Measurements from ENCODE around the gene SPHK2. TPM values are rescaled to one million over a fixed set of nuclear protein-coding genes. Genes with fewer than 3 reads are reported as not detected.

Gene SPHK2
- total RNA-seq, 1 experiment from 2014 or later = 38.8 TPM

DNA sequence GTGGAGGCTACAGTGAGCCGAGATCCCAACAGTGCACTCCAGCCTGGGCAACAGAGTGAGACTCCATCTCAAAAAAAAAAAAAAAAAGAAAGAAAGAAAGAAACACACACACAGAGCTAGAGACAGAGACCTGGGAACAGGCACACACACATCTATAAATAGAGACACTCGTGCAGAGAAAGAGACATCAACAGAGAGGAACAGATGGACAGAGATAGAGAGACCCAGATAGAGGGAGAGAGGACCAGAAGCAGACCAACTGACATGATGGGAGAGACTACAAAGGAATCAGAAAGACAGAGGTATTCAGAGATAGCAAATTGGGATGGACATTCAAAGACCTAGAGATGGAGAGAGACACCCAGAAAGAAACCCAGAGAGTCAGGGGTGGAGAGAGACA is 28.8 kb downstream of the SPHK2 start:
- Histone ChIP-seq H3K9me3 (ENCODE audit: low read depth, low read length, poor library complexity, severe bottlenecking) (no peaks in the 10 kb centered on the region), H3K27me3 (replicated peaks; ENCODE audit: insufficient read depth, low read depth, low read length, poor library complexity) (no peaks in the 10 kb centered on the region), H3K36me3 (ENCODE audit: insufficient read depth, low read length, poor library complexity, severe bottlenecking) (no peaks in the 10 kb centered on the region), H3K4me1 (ENCODE audit: insufficient read depth, low read length, poor library complexity, severe bottlenecking) (peaks cover 26% of the 10 kb centered on the region), H3K27ac (ENCODE audit: low read depth, low read length, poor library complexity, severe bottlenecking) (no peak overlapping the region), H3K4me3 (ENCODE audit: low read depth, low read length, poor library complexity, severe bottlenecking) (no peak overlapping the region)
- intact Hi-C loops (cut with micrococcal nuclease; ENCODE audit: unreplicated experiment) = loop anchor here (5.0 to 10.0 kb wide), 4 partner anchors 64 to 317 kb away; partner anchors contain the start of genes FTL and HSD17B14
- DNase-seq (ENCODE audit: low spot score) = no peak
- ChIA-PET CTCF (no interaction called here), POLR2A (ENCODE audit: low non-redundant PET) (no interaction called here)
- BruUV-seq (replicated peaks) = no TSS peak
- no peak for TF ChIP-seq EZH2 (IDR thresholded peaks at IDR 0.05; ENCODE audit: borderline replicate concordance, low read depth, low read length, poor library complexity, severe bottlenecking)

- no TSS peak for BruUV-seq (replicated peaks)
- TF ChIP-seq, protein P1, sequence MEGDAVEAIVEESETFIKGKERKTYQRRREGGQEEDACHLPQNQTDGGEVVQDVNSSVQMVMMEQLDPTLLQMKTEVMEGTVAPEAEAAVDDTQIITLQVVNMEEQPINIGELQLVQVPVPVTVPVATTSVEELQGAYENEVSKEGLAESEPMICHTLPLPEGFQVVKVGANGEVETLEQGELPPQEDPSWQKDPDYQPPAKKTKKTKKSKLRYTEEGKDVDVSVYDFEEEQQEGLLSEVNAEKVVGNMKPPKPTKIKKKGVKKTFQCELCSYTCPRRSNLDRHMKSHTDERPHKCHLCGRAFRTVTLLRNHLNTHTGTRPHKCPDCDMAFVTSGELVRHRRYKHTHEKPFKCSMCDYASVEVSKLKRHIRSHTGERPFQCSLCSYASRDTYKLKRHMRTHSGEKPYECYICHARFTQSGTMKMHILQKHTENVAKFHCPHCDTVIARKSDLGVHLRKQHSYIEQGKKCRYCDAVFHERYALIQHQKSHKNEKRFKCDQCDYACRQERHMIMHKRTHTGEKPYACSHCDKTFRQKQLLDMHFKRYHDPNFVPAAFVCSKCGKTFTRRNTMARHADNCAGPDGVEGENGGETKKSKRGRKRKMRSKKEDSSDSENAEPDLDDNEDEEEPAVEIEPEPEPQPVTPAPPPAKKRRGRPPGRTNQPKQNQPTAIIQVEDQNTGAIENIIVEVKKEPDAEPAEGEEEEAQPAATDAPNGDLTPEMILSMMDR (conservative IDR thresholded peaks at IDR 0.05; ENCODE audit: low read depth, low read length) = no peak
- TF ChIP-seq EZH2 (IDR thresholded peaks at IDR 0.05; ENCODE audit: borderline replicate concordance, low read depth, low read length, poor library complexity, severe bottlenecking) = no peak
- peaks cover 12% of the 10 kb centered on the region for H3K4me1 ChIP-seq (ENCODE audit: insufficient read depth, low read length, poor library complexity, severe bottlenecking)
- no peak for DNase-seq (ENCODE audit: low spot score)
- H3K27ac ChIP-seq (ENCODE audit: low read depth, low read length, poor library complexity, severe bottlenecking) = no peak overlapping the region
- H3K27me3 ChIP-seq (replicated peaks; ENCODE audit: insufficient read depth, low read depth, low read length, poor library complexity) = no peaks in the 10 kb centered on the region
- ChIA-PET POLR2A (ENCODE audit: low non-redundant PET) (no interaction called here), CTCF (no interaction called here)
- no peaks in the 10 kb centered on the region for H3K9me3 ChIP-seq (ENCODE audit: low read depth, low read length, poor library complexity, severe bottlenecking)
- no peaks in the 10 kb centered on the region for H3K36me3 ChIP-seq (ENCODE audit: insufficient read depth, low read length, poor library complexity, severe bottlenecking)
- H3K4me3 ChIP-seq (ENCODE audit: low read depth, low read length, poor library complexity, severe bottlenecking) = no peak overlapping the region
- intact Hi-C loops (cut with micrococcal nuclease; ENCODE audit: unreplicated experiment) = no loop called here
These were observed 31.8 kb downstream of the SPHK2 start for GRCh38 chr19:48650974-48651682.

GRCh38 chr19:48651683-48652048 is 32.4 kb downstream of the SPHK2 start:
- Histone ChIP-seq H3K27me3 (replicated peaks; ENCODE audit: insufficient read depth, low read depth, low read length, poor library complexity) (no peaks in the 10 kb centered on the region), H3K9me3 (ENCODE audit: low read depth, low read length, poor library complexity, severe bottlenecking) (no peaks in the 10 kb centered on the region), H3K36me3 (ENCODE audit: insufficient read depth, low read length, poor library complexity, severe bottlenecking) (no peaks in the 10 kb centered on the region), H3K27ac (ENCODE audit: low read depth, low read length, poor library complexity, severe bottlenecking) (no peak overlapping the region), H3K4me1 (ENCODE audit: insufficient read depth, low read length, poor library complexity, severe bottlenecking) (peaks cover 11% of the 10 kb centered on the region), H3K4me3 (ENCODE audit: low read depth, low read length, poor library complexity, severe bottlenecking) (no peak overlapping the region)
- DNase-seq (ENCODE audit: low spot score) = no peak
- TF ChIP-seq, protein P1 (conservative IDR thresholded peaks at IDR 0.05; ENCODE audit: low read depth, low read length) = no peak
- TF ChIP-seq EZH2 (IDR thresholded peaks at IDR 0.05; ENCODE audit: borderline replicate concordance, low read depth, low read length, poor library complexity, severe bottlenecking) = no peak
- no TSS peak for BruUV-seq (replicated peaks)
- intact Hi-C loops (cut with micrococcal nuclease; ENCODE audit: unreplicated experiment) = no loop called here
- POLR2A ChIA-PET (ENCODE audit: low non-redundant PET) = no interaction called here
- CTCF ChIA-PET = no interaction called here
